GM21825 (cell line): Measurements from ENCODE around the gene KMT2C.
"Not testable (repeated sequence)": the region's sequence is repeated elsewhere in the genome, so short reads cannot be mapped to it uniquely, and the experiment has no call there.

Source experiments
- ATAC-seq: cut with Tn5 transposase; IDR thresholded peaks from one replicate; pipeline ENCODE4 v1.9.1; 2021; ENCODE audit warnings: mild to moderate bottlenecking, moderate library complexity; ENCODE audit not compliant: unreplicated experiment

Gene KMT2C

GRCh38 chr7:152435384-152436110 is at the start of gene KMT2C:
TSS of gene KMT2C (minus strand) at chr7:152436003. CDS start at chr7:152435786, 217 bp downstream.
- ATAC-seq, result peak; percentile 11

- no peak for ATAC-seq
These were observed 45.3 kb upstream of the KMT2C start for GRCh38 chr7:152481082-152481481.

GRCh38 chr7:152480664-152481063 is 44.9 kb upstream of the KMT2C start:
- no peak for ATAC-seq

GRCh38 chr7:152479595-152479994 is 43.8 kb upstream of the KMT2C start:
- ATAC-seq, result no peak

- ATAC-seq, result no peak
These were observed 42.3 kb upstream of the KMT2C start for GRCh38 chr7:152478140-152478539.

GRCh38 chr7:152477079-152477478 is 41.3 kb upstream of the KMT2C start:
- no peak for ATAC-seq

- ATAC-seq, result no peak
These were observed 40.7 kb upstream of the KMT2C start for GRCh38 chr7:152476551-152476950.

- not testable (repeated sequence) for ATAC-seq
These were observed 35.3 kb upstream of the KMT2C start for GRCh38 chr7:152471023-152471620.

GRCh38 chr7:152470251-152471022 is 34.6 kb upstream of the KMT2C start:
- ATAC-seq, result not testable (repeated sequence)

GRCh38 chr7:152469576-152469975 is 33.8 kb upstream of the KMT2C start:
- not testable (repeated sequence) for ATAC-seq

- no peak for ATAC-seq
These were observed 31.4 kb upstream of the KMT2C start for GRCh38 chr7:152467225-152467624.

- ATAC-seq, result no peak
These were observed 29.2 kb upstream of the KMT2C start for GRCh38 chr7:152465119-152465387.

- peak; percentile 31 for ATAC-seq
These were observed 28.7 kb upstream of the KMT2C start for GRCh38 chr7:152464312-152465118.

- ATAC-seq, result peak; percentile 91
These were observed 28.0 kb upstream of the KMT2C start for GRCh38 chr7:152463709-152464311.

- ATAC-seq, result peak; percentile 9
These were observed 27.3 kb upstream of the KMT2C start for GRCh38 chr7:152462995-152463708.

GRCh38 chr7:152459724-152460251 is 24.0 kb upstream of the KMT2C start:
- ATAC-seq, result no peak

GRCh38 chr7:152451356-152451755 is 15.6 kb upstream of the KMT2C start:
- no peak for ATAC-seq

- not testable (repeated sequence) for ATAC-seq
These were observed 9.7 kb upstream of the KMT2C start for GRCh38 chr7:152445386-152446008.

- ATAC-seq, result no peak
These were observed 7.8 kb upstream of the KMT2C start for GRCh38 chr7:152443586-152443985.
